ENCODE results near the gene SKAP2. TPM values are rescaled to one million over a fixed set of nuclear protein-coding genes. Genes with fewer than 3 reads are reported as not detected.

Gene SKAP2
- total RNA-seq, 1 donor from 2014 or later: 46.4 TPM

DNA sequence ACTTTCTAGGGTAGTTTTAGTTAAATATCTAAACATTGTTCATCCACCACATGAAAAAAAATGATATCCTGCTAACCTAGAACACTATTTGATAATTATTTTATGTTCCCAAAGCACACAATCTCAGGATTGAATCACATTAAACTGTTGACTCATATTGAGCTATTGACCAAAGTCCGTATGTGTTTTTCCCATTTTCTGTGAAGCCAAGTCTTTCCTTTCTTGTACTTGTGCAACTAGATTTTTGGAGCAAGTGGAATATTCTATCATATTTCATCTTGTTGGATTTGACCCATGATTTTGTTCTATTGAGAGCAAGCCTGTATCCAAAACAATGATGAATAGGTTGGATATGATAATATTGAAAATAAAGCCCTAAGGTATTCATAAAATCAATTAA is 164.6 kb downstream of the SKAP2 start:
- no peak overlapping the region for H3K4me3 Mint-ChIP-seq (ENCODE audit: low read depth)
- no peak for DNase-seq (ENCODE audit: low spot score, unreplicated experiment)
- H3K36me3 Mint-ChIP-seq (ENCODE audit: insufficient read depth): no peaks in the 10 kb centered on the region
- no peaks in the 10 kb centered on the region for H3K27me3 Mint-ChIP-seq
- no peaks in the 10 kb centered on the region for H3K9me3 Mint-ChIP-seq (ENCODE audit: low read depth)
- TF ChIP-seq, protein P1, sequence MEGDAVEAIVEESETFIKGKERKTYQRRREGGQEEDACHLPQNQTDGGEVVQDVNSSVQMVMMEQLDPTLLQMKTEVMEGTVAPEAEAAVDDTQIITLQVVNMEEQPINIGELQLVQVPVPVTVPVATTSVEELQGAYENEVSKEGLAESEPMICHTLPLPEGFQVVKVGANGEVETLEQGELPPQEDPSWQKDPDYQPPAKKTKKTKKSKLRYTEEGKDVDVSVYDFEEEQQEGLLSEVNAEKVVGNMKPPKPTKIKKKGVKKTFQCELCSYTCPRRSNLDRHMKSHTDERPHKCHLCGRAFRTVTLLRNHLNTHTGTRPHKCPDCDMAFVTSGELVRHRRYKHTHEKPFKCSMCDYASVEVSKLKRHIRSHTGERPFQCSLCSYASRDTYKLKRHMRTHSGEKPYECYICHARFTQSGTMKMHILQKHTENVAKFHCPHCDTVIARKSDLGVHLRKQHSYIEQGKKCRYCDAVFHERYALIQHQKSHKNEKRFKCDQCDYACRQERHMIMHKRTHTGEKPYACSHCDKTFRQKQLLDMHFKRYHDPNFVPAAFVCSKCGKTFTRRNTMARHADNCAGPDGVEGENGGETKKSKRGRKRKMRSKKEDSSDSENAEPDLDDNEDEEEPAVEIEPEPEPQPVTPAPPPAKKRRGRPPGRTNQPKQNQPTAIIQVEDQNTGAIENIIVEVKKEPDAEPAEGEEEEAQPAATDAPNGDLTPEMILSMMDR (IDR thresholded peaks at IDR 0.05; ENCODE audit: unreplicated experiment): no peak
- H3K4me1 Mint-ChIP-seq (ENCODE audit: low read depth): peaks cover 18% of the 10 kb centered on the region
- H3K27ac Mint-ChIP-seq: no peak overlapping the region

DNA sequence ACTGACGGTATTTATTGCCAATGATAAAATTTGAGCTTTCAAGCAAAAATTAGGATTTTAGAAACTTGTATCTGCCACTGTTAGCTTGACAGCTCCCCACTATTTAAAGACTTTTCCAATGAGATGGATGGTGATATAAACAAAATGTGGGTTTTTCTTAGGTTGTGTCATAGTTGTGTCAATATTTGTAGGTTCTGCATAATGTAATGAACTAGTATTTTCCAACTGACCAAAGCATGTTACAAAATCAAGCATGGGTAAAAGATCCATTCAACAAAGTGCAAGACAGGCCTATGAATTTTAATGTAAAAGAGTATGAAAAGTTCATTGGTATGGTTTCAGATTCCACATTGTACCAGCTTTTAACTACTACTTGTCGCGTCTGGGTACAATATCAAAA is 165.6 kb downstream of the SKAP2 start:
- peaks cover 21% of the 10 kb centered on the region for H3K4me1 Mint-ChIP-seq (ENCODE audit: low read depth)
- no peaks in the 10 kb centered on the region for H3K36me3 Mint-ChIP-seq (ENCODE audit: insufficient read depth)
- H3K9me3 Mint-ChIP-seq (ENCODE audit: low read depth): no peaks in the 10 kb centered on the region
- no peak overlapping the region for H3K27ac Mint-ChIP-seq
- no peak overlapping the region for H3K4me3 Mint-ChIP-seq (ENCODE audit: low read depth)
- DNase-seq (ENCODE audit: low spot score, unreplicated experiment): no peak
- TF ChIP-seq, protein P1 (IDR thresholded peaks at IDR 0.05; ENCODE audit: unreplicated experiment): no peak
- H3K27me3 Mint-ChIP-seq: no peaks in the 10 kb centered on the region

DNA sequence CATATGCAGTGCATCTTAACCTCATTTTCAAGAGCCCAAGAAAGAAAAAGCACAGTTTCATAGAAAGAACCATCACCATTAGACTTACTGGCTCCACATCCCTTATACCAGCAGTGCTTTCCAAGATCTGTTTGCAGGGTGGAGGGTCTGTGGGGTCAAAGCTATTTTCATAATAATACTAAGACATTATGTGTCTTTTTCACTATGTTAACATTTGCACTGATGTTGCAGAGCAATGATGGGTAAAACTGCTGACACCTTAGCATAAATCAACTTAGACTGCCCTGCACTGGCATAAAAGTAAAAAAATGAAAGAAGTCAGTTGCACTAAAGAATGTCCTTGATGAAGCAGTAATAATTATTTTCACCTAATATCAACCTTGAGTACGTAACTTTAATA is 166.2 kb downstream of the SKAP2 start:
- Mint-ChIP-seq H3K4me1 (ENCODE audit: low read depth) (peaks cover 21% of the 10 kb centered on the region), H3K27me3 (no peaks in the 10 kb centered on the region), H3K36me3 (ENCODE audit: insufficient read depth) (no peaks in the 10 kb centered on the region), H3K4me3 (ENCODE audit: low read depth) (no peak overlapping the region), H3K9me3 (ENCODE audit: low read depth) (no peaks in the 10 kb centered on the region), H3K27ac (no peak overlapping the region)
- DNase-seq (ENCODE audit: low spot score, unreplicated experiment): no peak
- TF ChIP-seq, protein P1 (IDR thresholded peaks at IDR 0.05; ENCODE audit: unreplicated experiment): no peak

DNA sequence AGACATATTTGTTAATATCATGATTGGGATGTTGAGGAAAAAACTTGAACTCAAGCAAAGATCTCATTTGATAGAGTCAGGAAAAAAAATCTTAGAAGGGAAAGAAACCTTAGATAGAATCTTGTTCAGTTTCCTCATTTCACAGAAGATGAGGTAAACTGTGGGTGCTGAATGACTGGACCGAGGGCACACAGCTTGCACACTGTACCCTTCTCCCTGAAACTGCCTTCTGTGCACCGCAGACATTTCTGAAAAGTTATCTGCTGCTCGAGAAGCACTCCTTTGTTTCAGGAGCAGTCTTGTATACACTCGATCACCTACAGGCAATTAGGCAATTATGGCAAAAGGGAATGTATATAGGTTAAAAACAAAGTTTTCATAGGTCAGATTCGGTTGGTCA is 167.4 kb downstream of the SKAP2 start:
- Mint-ChIP-seq H3K4me3 (ENCODE audit: low read depth) (no peak overlapping the region), H3K27me3 (no peaks in the 10 kb centered on the region), H3K36me3 (ENCODE audit: insufficient read depth) (no peaks in the 10 kb centered on the region), H3K9me3 (ENCODE audit: low read depth) (no peaks in the 10 kb centered on the region), H3K27ac (no peak overlapping the region), H3K4me1 (ENCODE audit: low read depth) (peaks cover 21% of the 10 kb centered on the region)
- TF ChIP-seq, protein P1 (IDR thresholded peaks at IDR 0.05; ENCODE audit: unreplicated experiment): no peak
- no peak for DNase-seq (ENCODE audit: low spot score, unreplicated experiment)

DNA sequence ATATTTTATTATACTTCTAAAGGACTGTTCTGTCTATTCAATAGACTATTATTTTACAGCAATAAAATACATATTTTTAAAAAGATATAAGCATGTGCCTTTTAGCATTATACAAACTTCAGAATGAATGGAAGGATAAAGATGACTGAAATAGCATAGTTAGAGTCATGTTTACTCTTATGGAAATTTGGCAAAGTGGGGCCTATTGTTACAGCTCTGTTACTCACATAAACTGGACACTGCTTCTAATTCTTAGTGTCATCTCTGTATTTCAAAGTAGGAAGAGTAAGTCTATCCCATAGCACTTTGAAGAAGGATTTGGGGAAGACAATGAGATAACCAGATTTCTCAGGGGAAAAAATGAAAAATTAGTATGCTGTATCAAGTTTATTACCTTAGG is 168.2 kb downstream of the SKAP2 start:
- H3K4me3 Mint-ChIP-seq (ENCODE audit: low read depth): no peak overlapping the region
- H3K9me3 Mint-ChIP-seq (ENCODE audit: low read depth): no peaks in the 10 kb centered on the region
- TF ChIP-seq, protein P1 (IDR thresholded peaks at IDR 0.05; ENCODE audit: unreplicated experiment): no peak
- DNase-seq (ENCODE audit: low spot score, unreplicated experiment): no peak
- H3K4me1 Mint-ChIP-seq (ENCODE audit: low read depth): peaks cover 21% of the 10 kb centered on the region
- H3K27ac Mint-ChIP-seq: no peak overlapping the region
- no peaks in the 10 kb centered on the region for H3K27me3 Mint-ChIP-seq
- no peaks in the 10 kb centered on the region for H3K36me3 Mint-ChIP-seq (ENCODE audit: insufficient read depth)
